GOT3 (cell line): ENCODE data around the gene EFCAB8.
"Not testable (repeated sequence)": the region's sequence is repeated elsewhere in the genome, so short reads cannot be mapped to it uniquely, and the experiment has no call there.

Experiments
- DNase-seq: peaks from one replicate; lab custom pipeline; 2025; ENCODE audit warnings: mixed read lengths; lab: John Stamatoyannopoulos, UW

EFCAB8 gene

GRCh38 chr20:32973077-32973717 is 114.5 kb downstream of the EFCAB8 start:
- DNase-seq = no peak

- DNase-seq = not testable (repeated sequence)
Measured at GRCh38 chr20:32974204-32975064, 115.7 kb downstream of the EFCAB8 start.

- DNase-seq = not testable (repeated sequence)
Measured at GRCh38 chr20:32975121-32975520, 116.4 kb downstream of the EFCAB8 start.

GRCh38 chr20:32975698-32976674 is 117.3 kb downstream of the EFCAB8 start:
- DNase-seq = no peak

GRCh38 chr20:32976746-32977145 is 118.0 kb downstream of the EFCAB8 start:
- DNase-seq = no peak

- DNase-seq = no peak
Measured at GRCh38 chr20:32977281-32978008, 118.7 kb downstream of the EFCAB8 start.

GRCh38 chr20:32978009-32978335 is 119.2 kb downstream of the EFCAB8 start:
- DNase-seq = no peak

- no peak for DNase-seq
Measured at GRCh38 chr20:32979201-32979998, 120.7 kb downstream of the EFCAB8 start.

GRCh38 chr20:32980131-32980941 is 121.6 kb downstream of the EFCAB8 start:
- no peak for DNase-seq

- DNase-seq = no peak
Measured at GRCh38 chr20:32980990-32981389, 122.3 kb downstream of the EFCAB8 start.

GRCh38 chr20:32982617-32983458 is 124.1 kb downstream of the EFCAB8 start:
- DNase-seq = no peak

- DNase-seq = no peak
Measured at GRCh38 chr20:32983459-32984112, 124.9 kb downstream of the EFCAB8 start.

- no peak for DNase-seq
Measured at GRCh38 chr20:32984196-32984595, 125.5 kb downstream of the EFCAB8 start.

GRCh38 chr20:32984631-32985354 is 126.1 kb downstream of the EFCAB8 start:
- no peak for DNase-seq

GRCh38 chr20:32985596-32985995 is 126.9 kb downstream of the EFCAB8 start:
- DNase-seq = no peak

- DNase-seq = no peak
Measured at GRCh38 chr20:32986331-32986966, 127.7 kb downstream of the EFCAB8 start.
